Body of pancreas (tissue), 4 donors: ENCODE data around the gene RPL13.

Experiments used
- POLR2A ChIP-seq, 3 donors: fragments of 450-650 bp; IDR thresholded peaks; one replicate each; pipeline ENCODE4 v1.6.1; 2016; ENCODE audit warnings: antibody characterized with exemption in 3 of 3, mild to moderate bottlenecking in 2 of 3
- TF ChIP-seq, protein P1 (sequence below), 7 experiments: fragments of 450-650 bp in 4 of 7; fragments of 200-600 bp in 3 of 7; sonication (generic) in 3 of 7; IDR thresholded peaks; one replicate each; pipeline ENCODE4 v1.5.1; 2016 to 2019; ENCODE audit warnings: antibody characterized with exemption in 7 of 7

DNA sequence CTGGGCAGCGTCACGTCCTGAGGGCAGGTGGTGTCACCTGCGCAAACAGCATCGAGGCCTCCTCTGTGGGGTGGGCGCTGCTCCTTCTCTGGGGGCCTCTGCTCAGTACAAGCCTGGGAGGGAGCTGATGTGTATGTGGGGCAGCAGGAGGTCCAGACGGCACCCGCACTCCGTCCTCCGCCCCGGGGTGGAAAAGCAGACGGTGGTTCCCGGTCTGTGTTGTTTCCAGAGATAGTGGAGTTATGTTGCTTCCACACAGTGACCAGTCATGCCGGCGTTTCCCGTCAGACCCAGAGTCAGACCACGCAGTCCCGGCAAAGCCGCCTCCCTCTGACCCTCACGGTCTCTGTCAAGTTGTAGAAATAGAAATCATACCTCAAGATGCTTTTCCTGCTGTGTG lies 13.7 kb upstream of the RPL13 start:
- TF ChIP-seq, protein P1, sequence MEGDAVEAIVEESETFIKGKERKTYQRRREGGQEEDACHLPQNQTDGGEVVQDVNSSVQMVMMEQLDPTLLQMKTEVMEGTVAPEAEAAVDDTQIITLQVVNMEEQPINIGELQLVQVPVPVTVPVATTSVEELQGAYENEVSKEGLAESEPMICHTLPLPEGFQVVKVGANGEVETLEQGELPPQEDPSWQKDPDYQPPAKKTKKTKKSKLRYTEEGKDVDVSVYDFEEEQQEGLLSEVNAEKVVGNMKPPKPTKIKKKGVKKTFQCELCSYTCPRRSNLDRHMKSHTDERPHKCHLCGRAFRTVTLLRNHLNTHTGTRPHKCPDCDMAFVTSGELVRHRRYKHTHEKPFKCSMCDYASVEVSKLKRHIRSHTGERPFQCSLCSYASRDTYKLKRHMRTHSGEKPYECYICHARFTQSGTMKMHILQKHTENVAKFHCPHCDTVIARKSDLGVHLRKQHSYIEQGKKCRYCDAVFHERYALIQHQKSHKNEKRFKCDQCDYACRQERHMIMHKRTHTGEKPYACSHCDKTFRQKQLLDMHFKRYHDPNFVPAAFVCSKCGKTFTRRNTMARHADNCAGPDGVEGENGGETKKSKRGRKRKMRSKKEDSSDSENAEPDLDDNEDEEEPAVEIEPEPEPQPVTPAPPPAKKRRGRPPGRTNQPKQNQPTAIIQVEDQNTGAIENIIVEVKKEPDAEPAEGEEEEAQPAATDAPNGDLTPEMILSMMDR (IDR thresholded peaks at IDR 0.05), result no peak
- no peak for TF ChIP-seq POLR2A (IDR thresholded peaks at IDR 0.05)
